Activated CD4-positive, alpha-beta T cell treated with anti-CD3 and anti-CD28 coated beads, Interleukin-2, Interleukin-6, amounts not matched to agents 100 ng/mL and 50 ng/mL, durations not matched to agents 16 hours and 8 hours (primary cell): ENCODE data around the gene HIGD1C.
A peak's percentile ranks its signal among the peaks of the same experiment; 100 is the strongest.
"Not testable (repeated sequence)": the region's sequence is repeated elsewhere in the genome, so short reads cannot be mapped to it uniquely, and the experiment has no call there.

ENCODE experiments used
- DNase-seq: peaks from one replicate; pipeline ENCODE4 v3.0.0-alpha.2; 2020

HIGD1C gene

GRCh38 chr12:50934371-50934851 lies 17.9 kb upstream of the HIGD1C start:
- DNase-seq = no peak

GRCh38 chr12:50934981-50935807 lies 17.1 kb upstream of the HIGD1C start:
- DNase-seq = no peak

DNA sequence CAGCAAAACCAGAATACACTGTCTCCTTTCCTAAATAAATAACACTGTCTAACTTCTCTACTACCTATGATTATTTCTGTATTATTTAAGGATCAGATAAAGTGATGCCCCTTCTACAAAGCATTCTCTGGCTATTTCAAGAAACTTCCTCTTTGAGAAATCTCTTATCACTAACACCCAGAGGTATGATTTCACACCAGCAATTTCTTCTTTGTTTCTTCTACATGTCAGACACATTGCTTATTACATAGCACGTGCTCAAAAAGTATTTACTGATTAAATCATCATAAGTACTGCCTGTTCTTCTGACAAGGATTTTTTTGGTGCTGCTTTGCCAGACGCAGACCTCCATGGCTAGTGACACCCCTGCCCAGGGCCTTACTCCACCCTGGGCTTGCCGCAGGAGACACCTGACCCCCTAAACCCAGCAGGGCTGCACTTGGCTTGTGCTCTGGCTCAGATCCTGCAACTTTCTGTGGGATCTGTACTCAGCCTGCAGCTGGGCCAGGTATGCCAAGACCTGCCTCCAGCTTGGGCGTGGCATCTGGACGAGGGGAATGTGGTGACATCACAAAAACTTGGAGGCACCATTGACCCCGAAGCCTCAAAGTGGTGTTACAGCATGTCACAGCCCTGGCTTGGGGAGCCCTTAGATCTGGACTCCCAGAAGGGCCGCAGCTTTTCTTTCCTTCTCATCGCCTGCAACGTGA lies 15.4 kb upstream of the HIGD1C start:
- no peak for DNase-seq

- DNase-seq = no peak
These were observed 14.7 kb upstream of the HIGD1C start for GRCh38 chr12:50937653-50938052.

DNA sequence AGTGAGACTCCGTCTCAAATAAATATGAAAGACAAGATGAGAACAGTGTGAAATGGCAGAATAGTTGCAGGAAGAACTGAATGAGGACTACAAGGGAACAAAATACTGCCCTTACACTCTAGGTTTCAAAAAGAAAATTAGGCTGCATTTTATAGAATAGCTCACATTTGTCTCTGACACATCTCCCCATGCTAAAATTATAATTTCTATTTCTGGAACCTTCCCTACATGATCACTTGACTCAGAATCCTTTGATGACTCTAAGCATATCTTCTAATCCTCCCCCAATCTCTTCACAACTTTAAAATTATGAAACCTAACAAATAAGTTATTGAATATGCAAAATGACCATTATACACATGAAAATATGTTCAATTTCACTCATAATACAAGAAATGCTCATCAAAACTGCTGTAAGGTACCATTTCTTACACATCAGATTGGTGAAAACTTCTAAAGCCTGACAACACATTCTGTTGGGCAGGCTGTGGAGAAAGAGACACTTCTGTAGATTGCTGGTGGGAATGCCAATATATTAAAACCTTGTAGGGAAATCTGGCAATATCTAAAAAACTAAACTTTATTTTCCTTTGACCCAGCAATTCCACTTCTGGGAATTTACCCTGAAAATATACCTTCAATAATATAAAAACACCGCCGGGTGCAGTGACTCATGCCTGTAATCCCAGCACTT lies 4.3 kb upstream of the HIGD1C start:
- no peak for DNase-seq

DNA sequence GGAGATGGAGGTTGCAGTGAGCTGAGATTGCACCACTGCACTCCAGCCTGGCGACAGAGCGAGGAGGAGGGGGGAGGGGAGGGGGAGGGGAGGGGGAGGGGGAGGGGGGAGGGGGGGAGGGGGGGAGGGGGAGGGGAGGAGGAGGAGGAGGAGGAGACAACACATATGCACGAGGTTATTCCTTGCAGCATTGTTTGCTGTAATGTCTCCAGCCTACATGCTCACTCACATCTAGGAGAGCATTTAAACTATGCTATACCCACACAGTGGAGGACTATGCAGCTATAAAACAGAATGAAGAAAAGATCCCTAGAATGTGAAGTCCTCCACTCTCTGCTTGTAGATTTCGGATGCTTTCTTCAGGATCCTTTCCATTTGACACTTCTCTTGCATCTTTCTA lies 3.5 kb upstream of the HIGD1C start:
- no peak for DNase-seq

DNA sequence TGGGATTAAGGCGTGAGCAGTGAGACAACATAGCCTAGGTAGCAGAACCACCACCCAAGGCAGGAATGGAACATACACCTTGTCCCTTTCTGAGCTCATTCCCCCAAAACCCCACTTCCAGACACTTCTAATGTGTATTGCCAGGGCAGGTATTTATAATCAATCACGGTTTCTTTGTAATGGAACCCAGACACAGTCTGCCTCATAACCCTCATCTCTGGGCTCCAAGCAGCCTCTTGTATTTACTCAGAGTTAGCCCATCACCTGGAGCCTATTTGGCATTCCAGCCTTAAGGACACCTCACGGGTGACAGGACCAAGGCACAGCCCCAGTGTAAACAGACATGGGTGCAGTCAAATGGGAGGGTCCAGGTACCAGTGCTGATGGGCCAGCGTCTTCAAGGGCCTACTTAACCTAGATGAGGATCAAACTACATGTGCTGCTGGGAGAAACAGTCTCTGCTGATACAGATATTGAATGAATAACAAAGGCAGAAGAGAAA lies 2.5 kb upstream of the HIGD1C start:
- DNase-seq = no peak

DNA sequence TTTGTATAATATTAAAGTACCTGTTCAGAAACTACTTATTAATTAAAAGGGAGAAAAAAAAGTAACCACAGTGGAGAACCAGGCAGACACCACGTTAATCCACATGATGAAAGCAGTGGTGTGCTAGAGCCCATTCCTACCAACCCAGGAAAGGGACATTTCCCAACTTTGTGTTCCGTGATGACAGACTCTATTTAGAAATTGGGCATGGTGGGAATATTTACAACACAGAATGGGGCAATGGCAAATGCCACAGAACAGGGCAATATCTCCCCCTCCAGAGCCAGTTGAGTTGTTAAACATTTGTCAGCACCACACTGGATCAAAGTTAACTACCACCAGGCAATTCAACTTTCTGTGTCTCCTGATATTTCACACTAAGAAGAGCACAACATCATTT lies 1.2 kb upstream of the HIGD1C start:
- no peak for DNase-seq

GRCh38 chr12:50953047-50953446 lies 703 bp downstream of the HIGD1C start:
- no peak for DNase-seq

DNA sequence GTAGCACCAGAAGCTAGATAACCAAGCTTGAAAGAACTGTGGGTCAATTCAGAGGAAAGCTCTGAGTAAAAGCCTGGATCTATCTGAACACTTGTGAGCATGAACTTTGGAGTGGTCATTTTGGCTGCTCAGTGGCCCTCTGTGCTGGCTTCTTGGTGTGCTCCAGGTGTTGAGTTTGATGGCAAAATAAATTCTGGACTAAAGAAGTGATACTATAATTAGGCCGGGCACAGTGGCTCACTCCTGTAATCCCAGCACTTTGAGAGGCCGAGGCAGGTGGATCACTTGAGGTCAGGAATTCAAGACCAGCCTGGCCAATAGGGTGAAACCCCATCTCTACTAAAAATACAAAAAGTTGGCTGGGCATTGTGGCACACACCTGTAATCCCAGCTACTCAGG lies 2.4 kb downstream of the HIGD1C start:
- not testable (repeated sequence) for DNase-seq

GRCh38 chr12:50955288-50955687 lies 2.9 kb downstream of the HIGD1C start:
- no peak for DNase-seq

DNA sequence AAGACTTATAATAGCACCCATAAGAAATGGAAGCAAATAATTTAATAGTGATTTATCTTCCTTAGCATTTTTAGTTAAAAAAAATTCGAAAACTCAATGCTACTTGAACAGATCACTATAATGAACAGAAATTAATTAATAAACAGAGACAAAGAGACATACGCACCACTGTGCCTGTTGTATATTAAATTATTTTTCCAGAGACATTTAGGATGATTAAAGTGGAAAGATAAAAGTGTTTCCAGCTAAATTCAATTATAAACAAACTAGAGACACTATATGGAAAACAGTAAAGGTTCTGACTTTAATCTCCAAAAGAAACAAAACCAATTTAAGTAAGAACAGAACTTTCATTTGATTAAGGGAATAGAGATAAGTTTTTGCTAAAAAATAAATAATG lies 3.4 kb downstream of the HIGD1C start:
- no peak for DNase-seq

- no peak for DNase-seq
These were observed 7.8 kb downstream of the HIGD1C start for GRCh38 chr12:50960130-50960529.

- no peak for DNase-seq
These were observed 9.4 kb downstream of the HIGD1C start for GRCh38 chr12:50961708-50962107.

DNA sequence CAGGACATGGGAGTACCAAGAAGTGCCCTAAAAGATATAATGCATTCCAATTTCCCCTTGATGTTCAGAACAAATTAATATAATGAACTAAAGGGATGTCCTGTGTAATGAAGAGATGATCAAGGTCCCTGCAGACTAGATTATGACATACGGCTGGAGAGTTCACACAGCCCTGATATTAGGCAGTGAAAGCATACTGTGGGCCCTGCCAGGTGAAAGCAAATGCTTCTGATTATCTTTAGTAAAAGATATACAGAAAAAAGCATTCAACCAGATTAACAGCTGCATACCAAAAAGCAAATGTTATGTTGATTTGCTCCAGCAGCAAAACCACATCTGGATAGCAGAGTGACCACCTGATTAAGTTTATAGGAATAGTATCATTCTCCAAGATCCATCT lies 12.1 kb downstream of the HIGD1C start:
- no peak for DNase-seq

DNA sequence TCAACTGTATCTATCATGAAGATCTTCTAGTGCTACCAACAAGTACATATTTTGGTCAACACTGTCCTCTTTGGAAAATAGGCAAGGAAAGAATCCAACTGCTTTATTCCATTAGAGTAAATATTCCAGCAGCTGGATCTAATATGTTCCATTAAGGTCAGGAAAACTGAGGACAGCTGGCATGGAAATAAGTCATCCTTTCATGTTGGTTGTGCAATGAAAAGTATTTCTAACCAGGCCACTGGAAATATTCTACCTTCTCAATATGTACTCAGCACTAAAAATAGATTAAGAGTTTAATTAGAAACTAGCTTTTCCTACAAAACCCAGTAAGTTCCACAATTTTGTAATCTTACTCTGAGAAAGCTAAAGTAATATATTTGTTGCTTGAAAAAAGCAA lies 19.6 kb downstream of the HIGD1C start:
- no peak for DNase-seq

DNA sequence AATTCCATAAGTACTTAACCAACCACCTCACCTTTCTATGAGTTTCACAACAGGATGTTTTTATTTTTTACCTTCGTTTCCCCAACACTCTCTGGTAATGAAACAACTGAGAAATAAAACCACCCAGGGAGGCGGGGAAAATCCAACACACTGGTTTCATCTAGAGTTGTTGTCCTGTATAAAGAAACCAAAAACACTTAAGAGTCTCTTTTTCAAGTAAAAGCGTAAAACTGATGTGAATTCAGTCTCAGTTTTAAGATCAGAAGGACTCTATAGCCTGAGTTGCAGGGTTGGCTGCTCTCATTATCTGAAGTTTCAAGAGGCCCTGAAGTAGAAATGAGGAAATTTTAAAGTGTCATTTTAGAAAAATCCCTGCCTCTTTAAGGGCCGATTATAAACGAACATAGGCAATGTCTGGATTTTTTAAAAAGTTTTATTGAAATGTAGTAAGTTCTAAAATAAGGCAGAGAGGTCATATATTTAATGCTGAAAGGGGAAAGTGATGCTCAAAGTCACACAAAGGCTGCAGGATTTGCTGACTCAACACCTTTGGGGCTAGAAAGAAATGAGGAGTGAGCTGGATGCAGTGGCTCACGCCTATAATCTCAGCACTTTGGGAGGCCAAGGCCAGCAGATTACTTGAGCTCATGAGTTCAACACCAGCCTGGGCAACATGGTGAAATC lies 27.2 kb downstream of the HIGD1C start:
- DNase-seq = peak; percentile 61

DNA sequence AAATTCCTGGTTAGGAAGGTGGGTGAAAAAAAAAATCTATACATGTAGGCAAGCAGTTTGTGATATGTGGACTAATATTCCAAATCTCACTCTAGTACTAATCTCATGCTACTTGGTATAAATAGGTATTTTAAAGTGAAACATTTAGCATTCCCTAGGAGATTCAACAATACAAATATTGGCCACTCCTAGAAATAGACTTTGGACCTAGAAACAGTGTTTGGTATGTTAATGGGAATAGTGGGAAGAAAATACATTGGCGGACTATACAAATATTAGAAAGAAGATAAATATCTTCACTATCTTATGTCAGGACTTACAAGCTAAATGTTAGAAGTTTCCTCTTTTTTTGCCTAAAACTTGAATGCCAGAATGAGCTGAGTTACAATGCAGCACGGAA lies 28.2 kb downstream of the HIGD1C start:
- DNase-seq = no peak

DNA sequence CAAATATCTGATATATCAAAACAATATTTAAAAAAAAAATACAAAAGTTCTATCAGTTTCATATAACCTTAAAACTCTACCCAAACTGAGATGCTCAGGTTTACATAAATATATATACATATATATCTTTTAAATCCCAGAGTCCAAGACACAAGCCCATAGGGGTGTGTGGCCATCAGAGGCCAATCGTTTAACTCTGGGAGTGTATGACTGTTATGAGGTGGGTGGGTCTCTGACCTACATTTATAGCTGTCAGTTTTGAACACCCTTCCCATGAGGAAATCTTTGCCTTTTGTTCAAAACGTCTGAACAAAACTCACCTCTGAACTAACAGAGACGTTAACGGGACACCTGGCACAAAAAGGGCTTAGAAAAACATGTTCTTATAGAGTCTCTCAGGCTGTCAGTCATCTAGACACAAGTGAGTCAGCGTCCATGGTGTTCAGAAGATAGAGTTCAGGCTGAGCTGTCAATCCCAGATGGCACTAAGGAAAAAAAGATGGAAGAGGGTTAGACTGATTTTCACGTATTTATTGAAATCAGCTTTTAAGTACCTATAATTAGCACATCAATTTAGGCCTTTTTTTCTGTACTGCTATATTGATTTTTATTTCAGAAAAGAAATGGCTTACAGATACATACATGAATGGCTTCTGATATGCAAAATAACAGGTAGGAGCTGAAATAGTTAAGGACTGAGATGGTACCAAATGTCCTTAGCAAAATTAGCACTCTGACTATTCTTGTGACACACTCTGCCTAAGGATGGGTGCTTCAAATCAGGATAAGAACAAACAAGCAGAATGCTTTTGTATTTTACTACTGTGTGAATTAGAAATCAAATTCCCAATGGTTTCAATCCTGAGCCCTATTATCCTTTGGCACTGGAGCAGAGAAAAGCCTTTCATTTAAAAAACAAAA lies 29.2 kb downstream of the HIGD1C start:
- no peak for DNase-seq

GRCh38 chr12:50984586-50985298 lies 32.4 kb downstream of the HIGD1C start:
- DNase-seq = no peak

GRCh38 chr12:50985322-50985721 lies 33.0 kb downstream of the HIGD1C start:
- DNase-seq = no peak
